DND-41 (cell line): Measurements from ENCODE around the gene TEX51.

Experiments
- CTCF ChIP-seq: IDR thresholded peaks from 2 replicates; pipeline ENCODE4 v1.5.1; 2012; ENCODE audit warnings: borderline replicate concordance, low read length, moderate library complexity, mild to moderate bottlenecking; ENCODE audit not compliant: poor library complexity, severe bottlenecking; ENCODE audit errors: extremely low read depth
- EZH2 ChIP-seq: IDR thresholded peaks from 3 replicates; pipeline ENCODE4 v1.6.1; 2012; ENCODE audit warnings: borderline replicate concordance, low read depth, mild to moderate bottlenecking, moderate library complexity, low read length, inconsistent platforms; ENCODE audit not compliant: severe bottlenecking

- TF ChIP-seq CTCF = no peak
- TF ChIP-seq EZH2 = no peak
Observed at GRCh38 chr2:126880324-126880723, 18.4 kb upstream of the TEX51 start.
